ENCODE data around the gene FNDC3B. TPM values are rescaled to one million over a fixed set of nuclear protein-coding genes. Genes with fewer than 3 reads are reported as not detected.

Gene FNDC3B
- total RNA-seq, 1 donor from 2014 or later: 204 TPM

- no peak overlapping the region for H3K27ac Mint-ChIP-seq (ENCODE audit: unreplicated experiment)
- no peaks in the 10 kb centered on the region for H3K9me3 Mint-ChIP-seq (ENCODE audit: unreplicated experiment)
- no peak overlapping the region for H3K4me3 Mint-ChIP-seq (ENCODE audit: unreplicated experiment)
- no peak for TF ChIP-seq CTCF (IDR thresholded peaks at IDR 0.05; ENCODE audit: unreplicated experiment)
- H3K27me3 Mint-ChIP-seq (ENCODE audit: unreplicated experiment): peaks cover 5% of the 10 kb centered on the region
- H3K36me3 Mint-ChIP-seq (ENCODE audit: low read depth, unreplicated experiment): peaks cover 4% of the 10 kb centered on the region
- DNase-seq (ENCODE audit: low spot score): no peak
- peaks cover 36% of the 10 kb centered on the region for H3K4me1 Mint-ChIP-seq (ENCODE audit: unreplicated experiment)
Observed at GRCh38 chr3:172216267-172216666, 176.9 kb downstream of the FNDC3B start.

- Mint-ChIP-seq H3K27ac (ENCODE audit: unreplicated experiment) (peak overlapping the region; percentile 32), H3K27me3 (ENCODE audit: unreplicated experiment) (peaks cover 6% of the 10 kb centered on the region), H3K9me3 (ENCODE audit: unreplicated experiment) (no peaks in the 10 kb centered on the region), H3K4me3 (ENCODE audit: unreplicated experiment) (no peak overlapping the region), H3K4me1 (ENCODE audit: unreplicated experiment) (peaks cover 36% of the 10 kb centered on the region), H3K36me3 (ENCODE audit: low read depth, unreplicated experiment) (peaks cover 4% of the 10 kb centered on the region)
- no peak for TF ChIP-seq CTCF (IDR thresholded peaks at IDR 0.05; ENCODE audit: unreplicated experiment)
- DNase-seq (ENCODE audit: low spot score): no peak
Observed at GRCh38 chr3:172216911-172217310, 177.5 kb downstream of the FNDC3B start.

- no peaks in the 10 kb centered on the region for H3K9me3 Mint-ChIP-seq (ENCODE audit: unreplicated experiment)
- H3K4me1 Mint-ChIP-seq (ENCODE audit: unreplicated experiment): peaks cover 33% of the 10 kb centered on the region
- DNase-seq (ENCODE audit: low spot score): no peak
- TF ChIP-seq CTCF (IDR thresholded peaks at IDR 0.05; ENCODE audit: unreplicated experiment): no peak
- peaks cover 6% of the 10 kb centered on the region for H3K27me3 Mint-ChIP-seq (ENCODE audit: unreplicated experiment)
- H3K27ac Mint-ChIP-seq (ENCODE audit: unreplicated experiment): no peak overlapping the region
- H3K4me3 Mint-ChIP-seq (ENCODE audit: unreplicated experiment): no peak overlapping the region
- H3K36me3 Mint-ChIP-seq (ENCODE audit: low read depth, unreplicated experiment): peaks cover 4% of the 10 kb centered on the region
Observed at GRCh38 chr3:172217877-172218276, 178.5 kb downstream of the FNDC3B start.

GRCh38 chr3:172218350-172219323, 179.3 kb downstream of the FNDC3B start:
- Mint-ChIP-seq H3K4me3 (ENCODE audit: unreplicated experiment) (no peak overlapping the region), H3K9me3 (ENCODE audit: unreplicated experiment) (no peaks in the 10 kb centered on the region), H3K36me3 (ENCODE audit: low read depth, unreplicated experiment) (peaks cover 4% of the 10 kb centered on the region), H3K4me1 (ENCODE audit: unreplicated experiment) (peaks cover 26% of the 10 kb centered on the region), H3K27ac (ENCODE audit: unreplicated experiment) (peak overlapping the region; percentile 28), H3K27me3 (ENCODE audit: unreplicated experiment) (peaks cover 6% of the 10 kb centered on the region)
- TF ChIP-seq CTCF (IDR thresholded peaks at IDR 0.05; ENCODE audit: unreplicated experiment): no peak
- DNase-seq (ENCODE audit: low spot score): no peak

- Mint-ChIP-seq H3K27ac (ENCODE audit: unreplicated experiment) (no peak overlapping the region), H3K9me3 (ENCODE audit: unreplicated experiment) (no peaks in the 10 kb centered on the region), H3K27me3 (ENCODE audit: unreplicated experiment) (peaks cover 9% of the 10 kb centered on the region), H3K36me3 (ENCODE audit: low read depth, unreplicated experiment) (peaks cover 4% of the 10 kb centered on the region), H3K4me1 (ENCODE audit: unreplicated experiment) (peaks cover 26% of the 10 kb centered on the region), H3K4me3 (ENCODE audit: unreplicated experiment) (no peak overlapping the region)
- no peak for TF ChIP-seq CTCF (IDR thresholded peaks at IDR 0.05; ENCODE audit: unreplicated experiment)
- DNase-seq (ENCODE audit: low spot score): no peak
Observed at GRCh38 chr3:172219750-172220149, 180.4 kb downstream of the FNDC3B start.

All from endothelial cell (in vitro differentiated cells).